Activated CD8-positive, alpha-beta T cell treated with anti-CD3 and anti-CD28 coated beads for 36 hours (primary cell): ENCODE data around the gene RIPOR3. TPM values are rescaled to one million over a fixed set of nuclear protein-coding genes. Genes with fewer than 3 reads are reported as not detected.
"Not testable (repeated sequence)": the region's sequence is repeated elsewhere in the genome, so short reads cannot be mapped to it uniquely, and the experiment has no call there.

Experiments
- ATAC-seq: fragments of 200-7000 bp; cut with Tn5 transposase; one replicate; pipeline ENCODE4 v1.10.0; 2021; ENCODE audit warnings: mild to moderate bottlenecking, moderate library complexity
- CTCF ChIA-PET: fragments of 350-600 bp; sonication (Branson Sonifier 250); formaldehyde crosslinking; loops from one replicate; lab custom pipeline; 2021; ENCODE audit warnings: antibody characterized with exemption; lab: Charles Lee
- POLR2A ChIA-PET: fragments of 350-600 bp; sonication (Branson Sonifier 250); formaldehyde crosslinking; loops from one replicate; lab custom pipeline; 2021; ENCODE audit warnings: antibody characterized with exemption; lab: Charles Lee
- DNase-seq: peaks from one replicate; pipeline ENCODE4 v3.0.0-alpha.2; 2020
- H3K27ac Mint-ChIP-seq: one replicate; pipeline ENCODE4 v1.8.0; 2021; ENCODE audit warnings: mild to moderate bottlenecking, mixed read lengths
- H3K27me3 Mint-ChIP-seq: one replicate; pipeline ENCODE4 v1.8.0; 2021; ENCODE audit warnings: mixed read lengths
- H3K36me3 Mint-ChIP-seq: one replicate; pipeline ENCODE4 v1.8.0; 2021; ENCODE audit warnings: low read depth, mixed read lengths
- H3K4me1 Mint-ChIP-seq: one replicate; pipeline ENCODE4 v1.8.0; 2021; ENCODE audit warnings: low read depth, mixed read lengths
- H3K4me3 Mint-ChIP-seq: one replicate; pipeline ENCODE4 v1.8.0; 2021; ENCODE audit warnings: mild to moderate bottlenecking, moderate library complexity, mixed read lengths
- H3K9me3 Mint-ChIP-seq: one replicate; pipeline ENCODE4 v1.8.0; 2021; ENCODE audit warnings: mixed read lengths
- intact Hi-C: fragments of 100-400 bp; cut with micrococcal nuclease; formaldehyde crosslinking; loops from one replicate; pipeline ENCODE4 v1.10.0; 2022
- total RNA-seq, 2 experiments: library from RNA; stranded (reverse); gene quantifications; one replicate each; pipeline ENCODE4 v1.2.3, GENCODE V29; 2021
- TF ChIP-seq, protein P1 (sequence below): fragments of 200-600 bp; IDR thresholded peaks from one replicate; pipeline ENCODE4 v1.8.0; 2022; ENCODE audit warnings: antibody characterized with exemption, mild to moderate bottlenecking

Gene RIPOR3
- total RNA-seq, 2 experiments from 2014 or later: not detected

DNA sequence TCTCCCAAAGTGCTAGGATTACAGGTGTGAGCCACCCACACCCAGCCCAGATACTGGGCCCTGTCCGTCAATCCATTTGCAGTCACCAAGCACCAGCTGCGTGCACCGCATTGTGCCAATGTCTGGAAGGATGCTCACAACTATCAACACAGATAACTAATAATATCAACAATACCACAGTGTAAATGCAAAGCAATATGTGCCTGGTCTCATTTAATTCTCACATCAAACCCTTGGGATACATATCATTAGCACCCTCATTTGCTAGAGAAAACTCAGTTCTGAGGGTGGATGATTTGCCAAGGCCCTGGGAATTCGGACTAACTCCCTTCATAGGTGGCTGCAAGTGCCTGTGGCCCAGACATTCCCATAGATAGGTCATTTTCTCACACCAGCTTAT lies 14.5 kb downstream of the RIPOR3 start:
- Mint-ChIP-seq H3K4me1 (no peaks in the 10 kb centered on the region), H3K9me3 (no peaks in the 10 kb centered on the region)
- no peak for DNase-seq

DNA sequence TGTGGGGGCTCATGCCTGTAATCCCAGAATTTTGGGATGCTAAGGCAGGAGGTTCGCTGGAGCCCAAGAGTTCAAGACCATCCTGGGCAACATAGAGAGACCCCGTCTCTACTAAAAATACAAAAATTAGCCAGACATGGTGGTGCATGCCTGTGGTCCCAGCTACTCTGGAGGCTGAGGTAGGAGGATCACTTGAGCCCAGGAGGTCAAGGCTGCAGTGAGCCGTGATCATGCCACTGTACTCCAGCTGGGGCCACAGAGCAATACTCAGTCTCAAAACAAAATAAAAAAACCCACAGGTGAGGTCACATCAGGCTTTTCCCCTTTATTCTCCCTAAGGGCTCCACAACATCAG lies 15.0 kb downstream of the RIPOR3 start:
- H3K9me3 Mint-ChIP-seq, intact Hi-C loops, H3K4me3 Mint-ChIP-seq: not testable (repeated sequence)

More for the DNA sequence above, 14.5 kb downstream of the RIPOR3 start:
- H3K27ac Mint-ChIP-seq: no peak overlapping the region
- no peaks in the 10 kb centered on the region for H3K27me3 Mint-ChIP-seq
- POLR2A ChIA-PET: no interaction called here
- no peak for ATAC-seq
- CTCF ChIA-PET: no interaction called here
- TF ChIP-seq, protein P1, sequence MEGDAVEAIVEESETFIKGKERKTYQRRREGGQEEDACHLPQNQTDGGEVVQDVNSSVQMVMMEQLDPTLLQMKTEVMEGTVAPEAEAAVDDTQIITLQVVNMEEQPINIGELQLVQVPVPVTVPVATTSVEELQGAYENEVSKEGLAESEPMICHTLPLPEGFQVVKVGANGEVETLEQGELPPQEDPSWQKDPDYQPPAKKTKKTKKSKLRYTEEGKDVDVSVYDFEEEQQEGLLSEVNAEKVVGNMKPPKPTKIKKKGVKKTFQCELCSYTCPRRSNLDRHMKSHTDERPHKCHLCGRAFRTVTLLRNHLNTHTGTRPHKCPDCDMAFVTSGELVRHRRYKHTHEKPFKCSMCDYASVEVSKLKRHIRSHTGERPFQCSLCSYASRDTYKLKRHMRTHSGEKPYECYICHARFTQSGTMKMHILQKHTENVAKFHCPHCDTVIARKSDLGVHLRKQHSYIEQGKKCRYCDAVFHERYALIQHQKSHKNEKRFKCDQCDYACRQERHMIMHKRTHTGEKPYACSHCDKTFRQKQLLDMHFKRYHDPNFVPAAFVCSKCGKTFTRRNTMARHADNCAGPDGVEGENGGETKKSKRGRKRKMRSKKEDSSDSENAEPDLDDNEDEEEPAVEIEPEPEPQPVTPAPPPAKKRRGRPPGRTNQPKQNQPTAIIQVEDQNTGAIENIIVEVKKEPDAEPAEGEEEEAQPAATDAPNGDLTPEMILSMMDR: no peak
- no peak overlapping the region for H3K4me3 Mint-ChIP-seq
- intact Hi-C loops: no loop called here
- H3K36me3 Mint-ChIP-seq: no peaks in the 10 kb centered on the region

DNA sequence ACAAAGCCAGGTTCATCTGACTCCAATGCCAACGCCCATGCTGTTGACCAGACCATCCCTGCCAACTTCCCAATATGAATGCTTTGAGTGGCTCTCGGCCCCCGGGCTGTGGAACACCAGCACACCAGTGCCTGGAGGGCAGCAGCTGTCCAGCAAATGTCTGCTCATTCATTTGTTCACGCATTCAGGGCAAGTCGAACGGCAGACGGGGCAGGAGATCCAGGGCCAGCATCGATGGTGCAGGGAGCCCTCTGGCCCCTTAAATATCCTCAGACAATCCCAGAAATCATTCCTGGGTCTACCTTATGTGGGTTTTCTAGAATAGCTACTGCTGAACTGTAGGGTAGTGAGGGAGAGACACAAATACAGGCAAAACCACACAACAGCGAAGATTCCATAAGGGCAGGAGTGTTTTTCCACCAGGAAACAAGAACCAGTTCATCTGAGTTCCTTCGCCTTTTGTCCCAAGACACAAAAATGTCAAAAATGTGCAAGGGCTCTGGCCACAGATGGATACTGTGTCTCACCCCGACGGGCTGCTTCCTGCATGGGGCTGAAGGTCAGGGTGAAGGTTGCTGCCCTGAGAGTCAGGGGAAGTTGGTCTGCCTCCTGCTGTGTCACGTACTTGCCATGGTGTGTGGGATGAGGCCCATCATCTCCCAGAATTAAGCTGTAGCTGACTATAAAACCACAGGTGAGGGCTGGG lies 15.5 kb downstream of the RIPOR3 start:
- no peaks in the 10 kb centered on the region for H3K27me3 Mint-ChIP-seq
- H3K27ac Mint-ChIP-seq: no peak overlapping the region
- H3K9me3 Mint-ChIP-seq: no peaks in the 10 kb centered on the region
- TF ChIP-seq, protein P1: no peak
- no peaks in the 10 kb centered on the region for H3K4me1 Mint-ChIP-seq
- intact Hi-C loops: no loop called here
- no peaks in the 10 kb centered on the region for H3K36me3 Mint-ChIP-seq
- no peak overlapping the region for H3K4me3 Mint-ChIP-seq
- ChIA-PET CTCF (no interaction called here), POLR2A (interaction anchor here (1.0 kb wide), 1 partner anchor 64 kb away, joined by 3 read pairs; no protein-coding TSS in a partner anchor)
- no peak for DNase-seq
- ATAC-seq: no peak

More for the DNA sequence above, 15.0 kb downstream of the RIPOR3 start:
- ATAC-seq, CTCF ChIA-PET, DNase-seq, H3K27me3 Mint-ChIP-seq, H3K27ac Mint-ChIP-seq, POLR2A ChIA-PET, H3K36me3 Mint-ChIP-seq, H3K4me1 Mint-ChIP-seq: not testable (repeated sequence)

DNA sequence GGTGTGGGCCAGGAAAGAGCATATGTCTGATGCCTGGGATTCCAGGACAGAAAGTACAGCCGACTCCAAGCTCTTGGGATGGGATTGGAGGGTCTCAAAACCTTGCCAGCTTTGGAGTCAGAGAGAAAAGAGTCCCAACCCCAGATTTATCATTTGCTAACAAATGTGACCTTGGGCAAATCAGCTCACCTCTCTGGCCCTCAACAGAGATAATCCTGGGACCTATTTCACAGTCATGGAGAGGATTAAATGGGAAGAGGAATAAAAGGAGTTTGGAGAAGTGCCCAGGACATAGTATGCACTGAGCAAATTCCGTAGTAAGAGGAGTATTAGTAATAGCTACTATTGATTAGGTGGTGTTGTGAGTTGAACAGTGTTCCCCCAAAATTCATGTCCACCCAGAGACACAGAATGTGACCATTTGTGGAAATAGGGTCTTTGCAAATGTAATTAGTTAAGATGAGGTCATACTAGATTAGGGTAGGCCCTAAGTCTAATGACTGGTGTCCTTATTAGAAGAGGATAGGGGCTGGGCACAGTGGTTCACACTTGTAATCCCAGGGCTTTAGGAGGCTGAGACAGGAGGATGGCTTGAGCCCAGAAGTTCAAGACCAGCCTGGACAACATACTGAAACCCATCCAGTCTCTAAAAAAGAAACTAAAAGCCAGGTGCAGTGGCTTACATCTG lies 17.1 kb downstream of the RIPOR3 start:
- no peaks in the 10 kb centered on the region for H3K36me3 Mint-ChIP-seq
- TF ChIP-seq, protein P1: no peak
- CTCF ChIA-PET: no interaction called here
- no peaks in the 10 kb centered on the region for H3K27me3 Mint-ChIP-seq
- no peaks in the 10 kb centered on the region for H3K9me3 Mint-ChIP-seq
- ATAC-seq (no peak), DNase-seq (no peak)
- H3K4me3 Mint-ChIP-seq: no peak overlapping the region
- intact Hi-C loops: no loop called here
- no peaks in the 10 kb centered on the region for H3K4me1 Mint-ChIP-seq
- POLR2A ChIA-PET: no interaction called here
- no peak overlapping the region for H3K27ac Mint-ChIP-seq

DNA sequence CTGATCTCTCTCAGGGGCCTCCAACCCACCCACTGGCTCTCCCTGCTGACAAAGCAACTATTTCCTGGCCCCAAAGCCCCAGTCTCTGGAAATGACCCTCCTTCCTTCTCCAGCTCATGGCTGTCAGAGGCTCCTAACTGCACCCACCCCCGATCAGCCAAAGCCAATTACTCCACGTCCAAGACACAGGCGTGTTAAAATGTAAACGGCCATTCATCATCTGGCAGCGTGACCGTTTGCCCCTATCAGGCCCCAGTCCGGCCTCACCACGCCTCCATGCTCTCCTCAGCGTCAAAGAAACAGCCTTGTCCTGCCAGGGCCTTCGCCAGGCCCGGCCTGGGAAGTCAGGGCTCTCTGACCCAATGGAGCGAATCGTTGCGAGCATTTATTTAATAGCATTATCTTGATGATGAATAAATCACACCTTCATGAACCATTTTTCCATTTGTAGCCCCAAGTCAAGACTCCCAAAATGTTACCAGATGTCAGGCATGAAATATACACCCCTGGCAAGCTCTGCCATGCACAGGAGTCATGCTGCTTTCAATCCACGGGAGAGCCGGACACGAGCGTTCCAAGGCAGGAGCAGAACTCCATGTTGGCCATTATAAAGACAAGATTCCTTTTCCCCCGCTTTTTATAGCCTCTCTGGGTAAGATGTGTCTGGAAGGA lies 17.7 kb downstream of the RIPOR3 start:
- POLR2A ChIA-PET: no interaction called here
- CTCF ChIA-PET: no interaction called here
- H3K4me1 Mint-ChIP-seq: no peaks in the 10 kb centered on the region
- H3K4me3 Mint-ChIP-seq: no peak overlapping the region
- no peak for DNase-seq
- no peaks in the 10 kb centered on the region for H3K27me3 Mint-ChIP-seq
- no peaks in the 10 kb centered on the region for H3K9me3 Mint-ChIP-seq
- TF ChIP-seq, protein P1: no peak
- H3K36me3 Mint-ChIP-seq: no peaks in the 10 kb centered on the region
- ATAC-seq: no peak
- intact Hi-C loops: no loop called here
- H3K27ac Mint-ChIP-seq: no peak overlapping the region
